ENCODE measurements around the gene PDCD7.

DNA sequence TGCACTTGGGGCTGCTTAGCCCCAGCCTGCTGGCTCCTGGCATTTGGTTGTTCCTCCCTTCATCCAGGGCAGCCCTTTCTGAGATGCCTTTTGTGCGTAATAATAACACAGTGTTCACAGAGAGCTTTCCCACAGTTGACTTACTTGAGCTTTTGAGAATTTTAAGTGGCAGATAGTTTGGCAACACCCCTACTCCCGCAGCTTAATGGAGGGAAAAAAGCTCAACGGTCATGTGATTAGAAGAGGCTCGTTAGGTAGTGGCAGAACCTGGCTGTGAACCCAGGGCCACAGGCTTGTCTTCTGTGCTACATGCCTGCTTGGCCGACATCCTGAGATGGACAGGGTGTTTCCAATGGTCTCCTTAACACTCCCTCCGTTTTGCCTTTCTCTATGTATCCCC is 52.3 kb downstream of the PDCD7 start:
- TF ChIP-seq ZNF550 (CRISPR knock-in tag; IDR thresholded peaks at IDR 0.05; ENCODE audit: borderline replicate concordance) (no peak), TBL1XR1 (IDR thresholded peaks at IDR 0.05; ENCODE audit: borderline replicate concordance, low read length, partially characterized antibody) (no peak), NR2C2 (CRISPR knock-in tag; IDR thresholded peaks at IDR 0.05; ENCODE audit: borderline replicate concordance) (no peak), NFE2L2 (IDR thresholded peaks at IDR 0.05; ENCODE audit: low read length) (no peak), ZNF432 (CRISPR knock-in tag; IDR thresholded peaks at IDR 0.05; ENCODE audit: borderline replicate concordance) (no peak), ADNP (CRISPR knock-in tag; IDR thresholded peaks at IDR 0.05) (no peak)
- TF ChIP-seq, protein P1, sequence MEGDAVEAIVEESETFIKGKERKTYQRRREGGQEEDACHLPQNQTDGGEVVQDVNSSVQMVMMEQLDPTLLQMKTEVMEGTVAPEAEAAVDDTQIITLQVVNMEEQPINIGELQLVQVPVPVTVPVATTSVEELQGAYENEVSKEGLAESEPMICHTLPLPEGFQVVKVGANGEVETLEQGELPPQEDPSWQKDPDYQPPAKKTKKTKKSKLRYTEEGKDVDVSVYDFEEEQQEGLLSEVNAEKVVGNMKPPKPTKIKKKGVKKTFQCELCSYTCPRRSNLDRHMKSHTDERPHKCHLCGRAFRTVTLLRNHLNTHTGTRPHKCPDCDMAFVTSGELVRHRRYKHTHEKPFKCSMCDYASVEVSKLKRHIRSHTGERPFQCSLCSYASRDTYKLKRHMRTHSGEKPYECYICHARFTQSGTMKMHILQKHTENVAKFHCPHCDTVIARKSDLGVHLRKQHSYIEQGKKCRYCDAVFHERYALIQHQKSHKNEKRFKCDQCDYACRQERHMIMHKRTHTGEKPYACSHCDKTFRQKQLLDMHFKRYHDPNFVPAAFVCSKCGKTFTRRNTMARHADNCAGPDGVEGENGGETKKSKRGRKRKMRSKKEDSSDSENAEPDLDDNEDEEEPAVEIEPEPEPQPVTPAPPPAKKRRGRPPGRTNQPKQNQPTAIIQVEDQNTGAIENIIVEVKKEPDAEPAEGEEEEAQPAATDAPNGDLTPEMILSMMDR (CRISPR knock-in tag; IDR thresholded peaks at IDR 0.05) = no peak

All from HepG2 (cell line).